ENCODE data around the gene KCNA10.

Gene KCNA10

GRCh38 chr1:110477041-110477440 lies 41.9 kb downstream of the KCNA10 start:
- no peak for TF ChIP-seq CTCF (IDR thresholded peaks at IDR 0.05; ENCODE audit: low read depth, low read length, missing control alignments)
- no peak for DNase-seq (ENCODE audit: extremely low read depth, low read depth)
- no peak overlapping the region for H3K4me3 ChIP-seq (replicated peaks; ENCODE audit: low read depth, low read length)

GRCh38 chr1:110476028-110476765 lies 42.8 kb downstream of the KCNA10 start:
- no peak for TF ChIP-seq CTCF (IDR thresholded peaks at IDR 0.05; ENCODE audit: low read depth, low read length, missing control alignments)
- DNase-seq (ENCODE audit: extremely low read depth, low read depth): no peak
- no peak overlapping the region for H3K4me3 ChIP-seq (replicated peaks; ENCODE audit: low read depth, low read length)

- H3K4me3 ChIP-seq (replicated peaks; ENCODE audit: low read depth, low read length): no peak overlapping the region
- no peak for DNase-seq (ENCODE audit: extremely low read depth, low read depth)
- no peak for TF ChIP-seq CTCF (IDR thresholded peaks at IDR 0.05; ENCODE audit: low read depth, low read length, missing control alignments)
Measured at GRCh38 chr1:110475362-110476027, 43.5 kb downstream of the KCNA10 start.

GRCh38 chr1:110474444-110474843 lies 44.5 kb downstream of the KCNA10 start:
- no peak for TF ChIP-seq CTCF (IDR thresholded peaks at IDR 0.05; ENCODE audit: low read depth, low read length, missing control alignments)
- DNase-seq (ENCODE audit: extremely low read depth, low read depth): no peak
- no peak overlapping the region for H3K4me3 ChIP-seq (replicated peaks; ENCODE audit: low read depth, low read length)

GRCh38 chr1:110472546-110472945 lies 46.4 kb downstream of the KCNA10 start:
- H3K4me3 ChIP-seq (replicated peaks; ENCODE audit: low read depth, low read length): no peak overlapping the region
- no peak for DNase-seq (ENCODE audit: extremely low read depth, low read depth)
- TF ChIP-seq CTCF (IDR thresholded peaks at IDR 0.05; ENCODE audit: low read depth, low read length, missing control alignments): no peak

- DNase-seq (ENCODE audit: extremely low read depth, low read depth): no peak
- no peak overlapping the region for H3K4me3 ChIP-seq (replicated peaks; ENCODE audit: low read depth, low read length)
- peak; percentile 3 for TF ChIP-seq CTCF (IDR thresholded peaks at IDR 0.05; ENCODE audit: low read depth, low read length, missing control alignments)
Measured at GRCh38 chr1:110471131-110471530, 47.8 kb downstream of the KCNA10 start.

Measured in HFF-Myc (cell line).